Measurements from ENCODE around the gene TNRC6C. TPM values are rescaled to one million over a fixed set of nuclear protein-coding genes. Genes with fewer than 3 reads are reported as not detected.
"Not testable (repeated sequence)": the region's sequence is repeated elsewhere in the genome, so short reads cannot be mapped to it uniquely, and the experiment has no call there.

TNRC6C gene
- total RNA-seq, 3 donors from 2014 or later = 14.1 to 21.7 (median 21.6) TPM

DNA sequence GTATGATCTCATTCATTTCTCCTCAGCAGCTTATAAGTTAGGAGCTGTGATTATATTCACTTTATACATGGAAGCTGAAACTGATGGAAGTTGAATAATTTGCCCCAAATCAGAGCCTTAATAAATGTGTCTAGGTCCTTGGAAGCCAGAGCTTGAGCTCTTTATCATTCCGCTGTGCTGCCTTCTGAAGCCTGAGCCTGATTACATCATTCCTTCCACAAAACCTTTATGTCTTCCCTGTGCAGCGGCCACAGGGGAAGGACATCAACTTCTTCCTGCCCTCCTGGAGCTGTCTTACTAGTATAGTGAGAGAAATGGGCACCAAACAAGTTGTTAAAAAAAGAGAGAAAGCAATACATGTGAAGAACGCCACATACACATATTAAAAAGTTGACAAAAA, 6.8 kb downstream of the TNRC6C start:
- intact Hi-C loops (cut with DNase I; ENCODE audit: low total_unique reads) = no loop called here
- peaks cover 0 to 6% of the 10 kb centered on the region in 2 donors for H3K4me1 ChIP-seq

DNA sequence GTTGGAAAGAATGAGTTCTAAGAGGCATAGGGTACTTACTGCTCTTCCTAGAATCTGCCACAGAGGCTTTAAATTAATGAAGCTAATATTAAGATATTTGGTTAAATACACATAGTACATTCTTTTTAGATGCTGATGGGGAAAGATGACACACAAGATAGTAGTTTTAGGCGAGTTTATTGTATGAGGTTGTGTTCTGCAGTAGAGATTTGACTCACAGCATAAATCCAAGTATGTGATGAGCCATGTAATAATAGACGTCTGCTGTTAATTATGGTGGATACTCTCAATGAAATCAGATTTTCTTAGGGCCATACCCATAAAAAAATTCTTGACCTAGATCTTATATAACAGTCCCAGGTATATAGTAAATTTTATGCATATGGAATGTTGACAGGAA, 8.0 kb downstream of the TNRC6C start:
- Histone ChIP-seq H3K4me1 (peaks cover 0 to 6% of the 10 kb centered on the region in 2 donors), H3K36me3 (no peaks in the 10 kb centered on the region), H3K27me3 (no peaks in the 10 kb centered on the region), H3K27ac (no peak overlapping the region), H3K4me3 (no peak overlapping the region), H3K9me3 (no peaks in the 10 kb centered on the region)
- no peak for TF ChIP-seq POLR2A (IDR thresholded peaks at IDR 0.05)
- TF ChIP-seq, protein P1, sequence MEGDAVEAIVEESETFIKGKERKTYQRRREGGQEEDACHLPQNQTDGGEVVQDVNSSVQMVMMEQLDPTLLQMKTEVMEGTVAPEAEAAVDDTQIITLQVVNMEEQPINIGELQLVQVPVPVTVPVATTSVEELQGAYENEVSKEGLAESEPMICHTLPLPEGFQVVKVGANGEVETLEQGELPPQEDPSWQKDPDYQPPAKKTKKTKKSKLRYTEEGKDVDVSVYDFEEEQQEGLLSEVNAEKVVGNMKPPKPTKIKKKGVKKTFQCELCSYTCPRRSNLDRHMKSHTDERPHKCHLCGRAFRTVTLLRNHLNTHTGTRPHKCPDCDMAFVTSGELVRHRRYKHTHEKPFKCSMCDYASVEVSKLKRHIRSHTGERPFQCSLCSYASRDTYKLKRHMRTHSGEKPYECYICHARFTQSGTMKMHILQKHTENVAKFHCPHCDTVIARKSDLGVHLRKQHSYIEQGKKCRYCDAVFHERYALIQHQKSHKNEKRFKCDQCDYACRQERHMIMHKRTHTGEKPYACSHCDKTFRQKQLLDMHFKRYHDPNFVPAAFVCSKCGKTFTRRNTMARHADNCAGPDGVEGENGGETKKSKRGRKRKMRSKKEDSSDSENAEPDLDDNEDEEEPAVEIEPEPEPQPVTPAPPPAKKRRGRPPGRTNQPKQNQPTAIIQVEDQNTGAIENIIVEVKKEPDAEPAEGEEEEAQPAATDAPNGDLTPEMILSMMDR (IDR thresholded peaks at IDR 0.05) = no peak
- no peak for TF ChIP-seq POLR2AphosphoS5 (IDR thresholded peaks at IDR 0.05)
- intact Hi-C loops (cut with DNase I; ENCODE audit: low total_unique reads) = no loop called here
- DNase-seq (ENCODE audit: low spot score in 2 of 2) = no peak

More for the DNA sequence above, 6.8 kb downstream of the TNRC6C start:
- Histone ChIP-seq H3K4me3 (no peak overlapping the region), H3K27me3 (no peaks in the 10 kb centered on the region), H3K36me3 (no peaks in the 10 kb centered on the region), H3K9me3 (no peaks in the 10 kb centered on the region), H3K27ac (no peak overlapping the region)
- DNase-seq (ENCODE audit: low spot score in 2 of 2) = no peak
- TF ChIP-seq, protein P1 (IDR thresholded peaks at IDR 0.05) = no peak
- no peak for TF ChIP-seq POLR2A (IDR thresholded peaks at IDR 0.05)
- TF ChIP-seq POLR2AphosphoS5 (IDR thresholded peaks at IDR 0.05) = no peak

DNA sequence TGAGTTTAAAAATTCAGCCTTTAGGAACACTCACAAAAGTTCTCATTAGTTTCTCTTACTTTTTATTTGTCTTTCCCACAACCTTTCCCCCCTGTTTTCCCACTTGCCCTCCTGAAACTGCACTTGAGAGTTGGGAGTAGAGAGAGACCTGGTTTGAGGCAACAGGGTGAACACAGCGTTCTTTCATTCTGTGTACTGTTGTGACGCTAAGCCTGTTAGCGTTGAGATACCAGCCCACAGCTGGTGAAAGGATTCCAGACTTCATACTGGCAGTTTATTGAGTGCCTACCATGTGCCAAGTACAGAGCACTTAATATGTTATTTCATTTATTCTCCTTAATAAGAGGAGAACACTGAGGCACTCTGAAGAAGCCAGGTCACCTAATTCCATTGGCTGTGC, 10.3 kb downstream of the TNRC6C start:
- H3K36me3 ChIP-seq = no peaks in the 10 kb centered on the region
- intact Hi-C loops (cut with DNase I; ENCODE audit: low total_unique reads) = no loop called here
- no peaks in the 10 kb centered on the region for H3K4me1 ChIP-seq
- TF ChIP-seq, protein P1 (IDR thresholded peaks at IDR 0.05) = no peak
- TF ChIP-seq POLR2AphosphoS5 (IDR thresholded peaks at IDR 0.05) (no peak), POLR2A (IDR thresholded peaks at IDR 0.05) (no peak)
- H3K27me3 ChIP-seq = no peaks in the 10 kb centered on the region
- DNase-seq (ENCODE audit: low spot score in 2 of 2) = no peak
- H3K27ac ChIP-seq = no peak overlapping the region
- no peak overlapping the region for H3K4me3 ChIP-seq
- H3K9me3 ChIP-seq = no peaks in the 10 kb centered on the region

DNA sequence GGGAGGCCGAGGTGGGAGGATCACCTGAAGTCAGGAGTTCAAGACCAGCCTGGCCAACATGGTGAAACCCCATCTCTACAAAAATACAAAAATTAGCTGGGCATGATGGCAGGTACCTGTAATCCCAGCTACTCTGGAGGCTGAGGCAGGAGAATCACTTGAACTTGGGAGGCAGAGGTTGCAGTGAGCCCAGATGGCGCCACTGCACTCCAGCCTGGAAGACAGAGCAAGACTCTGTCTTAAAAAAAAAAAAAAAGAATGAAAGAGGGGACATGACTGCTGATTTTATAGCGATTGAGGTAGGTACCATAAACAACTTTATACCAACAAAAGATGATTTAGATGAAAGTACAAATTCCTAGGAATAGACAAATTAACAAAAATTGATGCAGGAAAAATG, 13.8 kb downstream of the TNRC6C start:
- H3K4me1 ChIP-seq; intact Hi-C loops (cut with DNase I; ENCODE audit: low total_unique reads); H3K4me3 ChIP-seq; H3K9me3 ChIP-seq; DNase-seq (ENCODE audit: low spot score in 2 of 2); H3K27ac ChIP-seq; H3K36me3 ChIP-seq; H3K27me3 ChIP-seq: not testable (repeated sequence)

DNA sequence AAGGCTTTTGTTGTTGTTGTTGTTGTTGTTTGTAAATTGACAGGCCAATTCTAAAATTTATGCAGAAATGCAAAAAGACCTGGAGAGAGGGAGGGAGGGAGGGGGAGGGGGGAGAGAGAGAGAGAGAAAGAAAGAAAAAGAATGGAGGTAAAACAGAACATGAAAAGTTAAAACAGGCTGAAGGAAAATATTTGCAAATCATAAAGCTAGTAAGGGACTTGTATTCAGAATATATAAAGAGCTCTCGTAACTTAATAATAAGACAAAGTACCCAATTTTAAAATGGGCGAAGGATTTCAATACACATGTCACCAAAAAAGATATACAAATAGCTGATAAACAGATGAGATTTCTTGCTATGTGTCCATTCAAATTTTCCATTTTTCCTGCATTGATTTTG, 15.4 kb downstream of the TNRC6C start:
- no peak for DNase-seq (ENCODE audit: low spot score in 2 of 2)
- no peaks in the 10 kb centered on the region for H3K4me1 ChIP-seq
- no peak overlapping the region for H3K4me3 ChIP-seq
- no peaks in the 10 kb centered on the region for H3K27me3 ChIP-seq
- H3K9me3 ChIP-seq = no peaks in the 10 kb centered on the region
- TF ChIP-seq, protein P1 (IDR thresholded peaks at IDR 0.05) = no peak
- H3K27ac ChIP-seq = no peak overlapping the region
- intact Hi-C loops (cut with DNase I; ENCODE audit: low total_unique reads) = no loop called here
- no peaks in the 10 kb centered on the region for H3K36me3 ChIP-seq

DNA sequence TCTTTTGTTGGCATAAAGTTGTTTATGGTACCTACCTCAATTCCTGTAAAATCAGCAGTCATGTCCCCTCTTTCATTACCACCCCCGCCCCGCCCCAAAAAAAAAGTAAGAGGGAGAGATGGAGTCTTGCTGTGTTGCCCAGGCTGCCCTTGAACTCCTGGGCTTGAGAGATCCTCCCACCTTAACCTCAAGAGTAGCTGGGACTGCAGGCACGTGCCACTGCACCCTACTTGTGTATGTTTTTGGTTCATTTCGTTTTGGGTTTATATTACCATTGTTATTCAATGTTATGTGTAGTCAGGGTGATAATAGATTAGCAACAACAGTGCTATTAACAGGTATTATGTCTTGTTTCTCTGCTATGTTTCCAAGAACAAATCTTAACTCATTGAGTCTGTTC, 15.9 kb downstream of the TNRC6C start:
- Histone ChIP-seq H3K27ac (no peak overlapping the region), H3K4me1 (no peaks in the 10 kb centered on the region), H3K9me3 (no peaks in the 10 kb centered on the region), H3K27me3 (no peaks in the 10 kb centered on the region), H3K36me3 (no peaks in the 10 kb centered on the region), H3K4me3 (no peak overlapping the region)
- TF ChIP-seq POLR2AphosphoS5 (IDR thresholded peaks at IDR 0.05) (no peak), POLR2A (IDR thresholded peaks at IDR 0.05) (no peak)
- TF ChIP-seq, protein P1 (IDR thresholded peaks at IDR 0.05) = no peak
- DNase-seq (ENCODE audit: low spot score in 2 of 2) = no peak
- intact Hi-C loops (cut with DNase I; ENCODE audit: low total_unique reads) = no loop called here

DNA sequence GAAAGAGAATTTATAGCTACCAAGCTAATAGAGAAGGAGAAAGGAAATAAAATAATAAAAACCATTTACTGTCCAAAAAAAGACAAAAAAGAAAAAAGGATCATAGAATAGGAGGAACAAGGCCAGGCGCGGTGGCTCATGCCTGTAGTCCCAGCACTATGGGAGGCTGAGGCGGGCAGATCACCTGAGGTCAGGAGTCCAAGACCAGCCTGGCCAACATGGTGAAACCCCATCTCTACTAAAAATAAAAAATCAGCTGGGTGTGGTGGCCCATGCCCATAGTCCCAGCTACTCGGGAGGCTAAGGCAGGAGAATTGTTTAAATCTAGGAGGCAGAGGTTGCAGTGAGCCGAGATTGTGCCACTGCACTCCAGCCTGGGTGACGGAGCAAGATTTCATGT, 23.9 kb downstream of the TNRC6C start:
- H3K4me3 ChIP-seq; H3K9me3 ChIP-seq; H3K36me3 ChIP-seq; H3K4me1 ChIP-seq; H3K27me3 ChIP-seq; DNase-seq (ENCODE audit: low spot score in 2 of 2); H3K27ac ChIP-seq; intact Hi-C loops (cut with DNase I; ENCODE audit: low total_unique reads): not testable (repeated sequence)

Data from breast epithelium (tissue), 4 donors.